Activated CD4-positive, alpha-beta T cell treated with anti-CD3 and anti-CD28 coated beads for 4 hours (primary cell): Measurements from ENCODE around the gene RUBCNL.

Experiments
- DNase-seq, 2 donors: peaks; one replicate each; pipeline ENCODE4 v3.0.0-alpha.2; 2020

The RUBCNL gene

GRCh38 chr13:46297361-46297811 is 89.7 kb downstream of the RUBCNL start:
- DNase-seq = no peak

DNA sequence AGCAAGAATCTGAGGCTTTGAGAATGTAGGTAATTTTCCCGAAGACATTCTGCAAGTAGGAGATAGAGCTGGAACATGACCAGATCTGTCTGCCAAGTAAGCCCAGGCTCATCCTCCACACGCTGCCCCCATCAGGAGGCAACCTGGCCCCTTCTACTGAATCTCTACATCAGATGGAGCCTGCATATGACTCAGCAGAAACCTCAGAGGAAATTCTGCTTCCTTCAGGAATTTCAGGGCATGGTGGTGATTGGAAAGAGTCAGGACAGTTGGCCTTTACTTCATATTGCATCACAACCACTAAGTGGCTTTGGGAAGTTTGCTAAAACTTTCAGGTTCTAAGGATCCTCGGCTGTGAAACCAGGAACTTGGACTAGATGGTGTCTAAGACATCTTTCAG is 90.1 kb downstream of the RUBCNL start:
- DNase-seq = no peak

GRCh38 chr13:46296115-46296822 is 90.8 kb downstream of the RUBCNL start:
- no peak for DNase-seq

DNA sequence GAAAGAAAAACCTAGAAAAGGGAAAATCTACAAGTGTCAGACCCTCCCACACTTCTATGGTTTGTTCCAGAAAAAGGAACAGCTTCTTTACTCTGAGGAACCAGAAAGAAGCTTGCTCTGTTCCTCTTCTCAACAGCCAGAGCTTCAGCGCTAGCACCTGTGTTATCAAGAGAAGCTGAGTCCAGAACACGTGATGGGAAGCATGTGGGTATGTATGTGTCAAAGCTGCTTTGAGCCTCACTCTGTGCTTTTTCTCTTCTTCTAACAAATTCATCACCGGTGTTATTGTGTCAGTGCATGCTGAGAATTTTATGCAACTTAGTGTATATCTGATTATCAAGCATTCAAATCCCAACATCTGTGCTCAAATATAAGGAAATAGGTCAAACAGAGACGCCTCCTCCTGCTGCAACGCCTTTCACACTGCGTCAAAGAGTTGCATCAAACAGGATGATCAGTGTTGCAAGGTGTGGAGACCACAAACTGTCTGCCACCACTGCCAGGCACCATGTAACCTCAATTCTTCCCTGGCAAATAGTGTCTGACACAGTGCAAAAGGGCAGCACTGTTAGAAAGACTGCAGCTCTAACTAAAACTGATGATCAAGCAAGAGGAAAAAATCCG is 91.4 kb downstream of the RUBCNL start:
- DNase-seq = peak; percentile 36 to 39

- no peak for DNase-seq
These were observed 93.6 kb downstream of the RUBCNL start for GRCh38 chr13:46293436-46293835.
